Inflammatory macrophage (primary cell): Measurements from ENCODE around the gene GNB3.

Experiments
- DNase-seq, 2 donors: peaks; one replicate each; pipeline ENCODE4 v3.0.0-alpha.2; 2020 to 2022

GNB3 gene

DNA sequence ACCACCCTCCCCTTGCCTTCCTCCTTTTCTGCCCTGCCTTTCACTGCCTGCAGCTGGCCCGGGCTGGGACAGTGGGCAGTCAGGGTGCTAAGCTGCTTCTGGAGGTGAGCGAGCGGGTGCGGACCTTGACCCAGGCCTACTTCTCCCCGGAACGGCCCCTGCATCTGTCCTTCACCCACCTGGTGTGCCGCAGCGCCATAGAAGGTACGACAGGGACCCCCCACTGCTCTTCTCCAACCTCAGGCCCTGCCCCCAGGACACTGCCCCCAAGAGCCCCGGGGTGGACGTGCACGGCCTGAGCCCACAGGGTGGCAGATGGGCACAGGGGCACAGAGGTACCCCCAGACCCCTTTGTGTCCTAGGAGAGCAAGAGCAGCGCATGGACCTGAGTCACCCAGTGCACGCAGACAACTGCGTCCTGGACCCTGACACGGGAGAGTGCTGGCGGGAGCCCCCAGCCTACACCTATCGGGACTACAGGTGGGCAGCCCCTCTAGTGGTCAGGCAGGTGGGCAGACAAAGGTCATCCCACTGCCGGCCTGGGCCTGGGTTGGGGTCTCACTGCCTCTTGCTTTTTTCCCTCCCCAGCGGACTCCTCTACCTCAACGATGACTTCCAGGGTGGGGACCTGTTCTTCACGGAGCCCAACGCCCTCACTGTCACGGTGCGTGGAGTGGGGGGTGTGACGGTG is 3.2 kb upstream of the GNB3 start:
- DNase-seq, result no peak

- DNase-seq, result no peak
Measured at GRCh38 chr12:6838854-6839253, 1.9 kb upstream of the GNB3 start.

GRCh38 chr12:6839482-6840201 is 1.1 kb upstream of the GNB3 start:
- no peak for DNase-seq

- DNase-seq, result no peak
Measured at GRCh38 chr12:6840330-6840729, 395 bp upstream of the GNB3 start.

- no peak for DNase-seq
Measured at GRCh38 chr12:6842075-6842474, 1.4 kb downstream of the GNB3 start.

DNA sequence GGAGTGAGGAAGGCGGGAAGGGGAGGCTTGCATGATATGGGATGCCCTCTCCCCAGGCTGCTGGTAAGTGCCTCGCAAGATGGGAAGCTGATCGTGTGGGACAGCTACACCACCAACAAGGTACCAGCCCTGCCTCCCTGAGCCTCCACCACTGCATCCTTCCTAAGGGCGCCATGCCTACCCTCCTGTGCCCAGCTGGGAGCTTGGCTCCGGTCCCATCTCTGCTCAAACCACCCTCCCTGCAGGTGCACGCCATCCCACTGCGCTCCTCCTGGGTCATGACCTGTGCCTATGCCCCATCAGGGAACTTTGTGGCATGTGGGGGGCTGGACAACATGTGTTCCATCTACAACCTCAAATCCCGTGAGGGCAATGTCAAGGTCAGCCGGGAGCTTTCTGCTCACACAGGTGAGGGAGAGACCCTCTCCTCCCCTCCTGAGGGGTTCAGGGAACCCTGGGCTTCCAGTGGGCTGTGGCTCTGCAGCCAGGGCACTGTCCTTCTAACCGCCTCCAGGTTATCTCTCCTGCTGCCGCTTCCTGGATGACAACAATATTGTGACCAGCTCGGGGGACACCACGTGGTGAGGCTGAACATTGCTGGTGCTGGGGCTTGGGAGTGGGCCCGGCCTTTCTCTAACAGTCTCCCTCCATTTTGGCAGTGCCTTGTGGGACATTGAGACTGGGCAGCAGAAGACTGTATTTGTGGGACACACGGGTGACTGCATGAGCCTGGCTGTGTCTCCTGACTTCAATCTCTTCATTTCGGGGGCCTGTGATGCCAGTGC is 2.6 kb downstream of the GNB3 start:
- no peak for DNase-seq

GRCh38 chr12:6845395-6845794 is 4.7 kb downstream of the GNB3 start:
- no peak for DNase-seq

GRCh38 chr12:6846316-6846869 is 5.7 kb downstream of the GNB3 start:
- DNase-seq, result peak in 1 of 2 donors; percentile 37

DNA sequence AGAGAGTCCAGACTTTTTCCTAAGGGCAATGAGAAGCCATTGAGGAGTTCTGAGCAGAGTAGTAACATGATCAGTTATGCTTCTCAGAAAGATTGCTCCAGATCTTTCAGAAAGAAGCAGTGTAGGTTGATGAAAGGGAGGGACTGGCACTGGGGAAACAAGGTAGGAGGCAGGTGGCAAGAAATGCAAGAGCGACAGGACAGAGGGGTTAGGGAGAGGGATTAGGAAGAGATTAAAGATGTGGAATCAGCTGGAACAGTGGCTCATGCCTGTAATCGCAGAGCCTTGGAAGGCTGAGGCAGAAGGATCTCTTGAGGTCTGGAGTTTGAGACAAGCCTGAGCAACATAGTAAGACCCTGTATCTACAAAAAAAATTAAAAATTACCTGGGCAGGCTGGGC is 7.0 kb downstream of the GNB3 start:
- no peak for DNase-seq

- DNase-seq, result no peak
Measured at GRCh38 chr12:6849427-6849826, 8.7 kb downstream of the GNB3 start.

- no peak for DNase-seq
Measured at GRCh38 chr12:6849976-6850560, 9.3 kb downstream of the GNB3 start.

DNA sequence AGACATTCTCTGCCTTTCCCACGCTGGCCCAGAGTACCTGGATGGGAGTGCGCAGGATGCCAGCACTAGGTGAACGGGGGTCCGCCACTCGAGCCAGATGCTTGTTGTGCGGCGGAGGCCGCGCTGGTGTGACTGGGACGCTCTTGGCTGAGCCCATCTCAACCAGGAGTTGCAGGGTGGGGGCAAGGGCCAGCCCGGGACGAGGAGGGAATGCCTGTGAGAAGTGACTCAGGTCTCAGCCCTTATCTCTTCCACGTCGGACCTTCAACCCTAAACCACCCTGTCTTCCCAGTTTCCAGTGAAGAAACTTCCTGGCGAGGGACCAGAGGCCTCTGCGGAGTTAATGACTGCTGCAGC is 10.0 kb downstream of the GNB3 start:
- no peak for DNase-seq

GRCh38 chr12:6851153-6851920 is 10.6 kb downstream of the GNB3 start, which contains the start of gene CDCA3:
Gene CDCA3 (minus strand): TSS chr12:6851286. CDS start chr12:6850952, 334 bp downstream.
- DNase-seq, result peak; percentile 98 to 99

- DNase-seq, result peak; percentile 100
Measured at GRCh38 chr12:6851921-6852650, 11.4 kb downstream of the GNB3 start, which contains the start of gene USP5. Gene USP5 (plus strand): TSS chr12:6852150. CDS start chr12:6852180, 30 bp downstream.

- no peak for DNase-seq
Measured at GRCh38 chr12:6852651-6853354, 12.1 kb downstream of the GNB3 start.

DNA sequence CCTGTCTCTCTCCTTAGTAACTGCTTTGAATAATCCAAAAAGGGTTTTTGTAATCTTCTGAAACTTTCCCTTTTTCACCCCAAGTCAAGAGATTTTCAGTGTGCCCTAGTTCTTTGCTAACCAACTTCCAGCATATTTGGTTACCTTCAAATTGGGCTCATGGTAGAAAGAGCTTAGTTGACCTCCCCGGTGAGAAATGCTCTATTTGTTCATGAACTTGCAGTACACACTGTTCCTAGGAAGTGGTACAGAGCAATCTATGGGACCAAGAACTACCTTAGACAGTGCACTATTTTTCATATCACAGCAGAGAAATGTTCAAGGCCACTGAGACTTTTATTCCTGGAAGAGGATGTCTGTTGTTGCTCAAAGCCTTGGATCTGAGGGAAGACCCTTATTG is 12.9 kb downstream of the GNB3 start:
- no peak for DNase-seq

- no peak for DNase-seq
Measured at GRCh38 chr12:6854036-6854435, 13.3 kb downstream of the GNB3 start.

GRCh38 chr12:6855322-6855721 is 14.6 kb downstream of the GNB3 start:
- no peak for DNase-seq

GRCh38 chr12:6858799-6859198 is 18.1 kb downstream of the GNB3 start:
- no peak for DNase-seq

DNA sequence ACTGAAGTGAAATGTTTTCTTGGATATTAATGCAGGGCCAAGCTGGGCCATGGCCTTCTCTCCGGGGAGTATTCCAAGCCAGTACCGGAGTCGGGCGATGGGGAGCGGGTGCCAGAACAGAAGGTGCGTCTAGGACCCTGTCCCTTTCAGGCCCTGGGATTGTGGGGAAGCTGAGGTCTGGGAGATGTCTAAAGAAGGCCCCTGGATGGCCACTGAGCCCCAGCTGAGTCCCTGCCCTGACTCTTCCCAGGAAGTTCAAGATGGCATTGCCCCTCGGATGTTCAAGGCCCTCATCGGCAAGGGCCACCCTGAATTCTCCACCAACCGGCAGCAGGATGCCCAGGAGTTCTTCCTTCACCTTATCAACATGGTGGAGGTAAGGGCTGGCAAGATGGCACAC is 19.4 kb downstream of the GNB3 start:
- DNase-seq, result no peak

GRCh38 chr12:6860942-6861341 is 20.2 kb downstream of the GNB3 start:
- no peak for DNase-seq
